Measurements from ENCODE around the gene NINJ2.

Gene NINJ2

DNA sequence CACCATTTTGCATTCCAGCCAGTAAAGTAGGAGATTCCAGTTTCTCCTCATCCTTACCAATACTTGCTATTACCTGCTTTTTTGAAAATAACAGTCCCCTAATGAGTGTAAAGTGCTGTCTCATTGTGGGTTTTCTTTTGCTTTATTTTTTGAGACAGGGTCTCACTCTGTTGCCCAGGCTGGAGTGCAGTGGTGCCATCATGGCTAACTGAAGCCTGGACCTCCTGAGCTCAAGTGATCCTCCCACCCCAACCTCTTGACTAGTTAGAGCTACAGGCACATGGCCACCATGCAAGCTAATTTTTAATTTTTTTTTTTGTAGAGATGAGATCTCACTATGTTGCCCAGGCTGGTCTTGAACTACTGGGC, 60.6 kb downstream of the NINJ2 start:
- TF ChIP-seq, protein P1, sequence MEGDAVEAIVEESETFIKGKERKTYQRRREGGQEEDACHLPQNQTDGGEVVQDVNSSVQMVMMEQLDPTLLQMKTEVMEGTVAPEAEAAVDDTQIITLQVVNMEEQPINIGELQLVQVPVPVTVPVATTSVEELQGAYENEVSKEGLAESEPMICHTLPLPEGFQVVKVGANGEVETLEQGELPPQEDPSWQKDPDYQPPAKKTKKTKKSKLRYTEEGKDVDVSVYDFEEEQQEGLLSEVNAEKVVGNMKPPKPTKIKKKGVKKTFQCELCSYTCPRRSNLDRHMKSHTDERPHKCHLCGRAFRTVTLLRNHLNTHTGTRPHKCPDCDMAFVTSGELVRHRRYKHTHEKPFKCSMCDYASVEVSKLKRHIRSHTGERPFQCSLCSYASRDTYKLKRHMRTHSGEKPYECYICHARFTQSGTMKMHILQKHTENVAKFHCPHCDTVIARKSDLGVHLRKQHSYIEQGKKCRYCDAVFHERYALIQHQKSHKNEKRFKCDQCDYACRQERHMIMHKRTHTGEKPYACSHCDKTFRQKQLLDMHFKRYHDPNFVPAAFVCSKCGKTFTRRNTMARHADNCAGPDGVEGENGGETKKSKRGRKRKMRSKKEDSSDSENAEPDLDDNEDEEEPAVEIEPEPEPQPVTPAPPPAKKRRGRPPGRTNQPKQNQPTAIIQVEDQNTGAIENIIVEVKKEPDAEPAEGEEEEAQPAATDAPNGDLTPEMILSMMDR (IDR thresholded peaks at IDR 0.05; ENCODE audit: borderline replicate concordance, control extremely low read depth, extremely low read depth, insufficient read depth, missing control alignments) = no peak
- DNase-seq (ENCODE audit: low spot score) = no peak
- in situ Hi-C loops (cut with MboI; ENCODE audit: low sequenced_read_pairs, unreplicated experiment) = no loop called here

DNA sequence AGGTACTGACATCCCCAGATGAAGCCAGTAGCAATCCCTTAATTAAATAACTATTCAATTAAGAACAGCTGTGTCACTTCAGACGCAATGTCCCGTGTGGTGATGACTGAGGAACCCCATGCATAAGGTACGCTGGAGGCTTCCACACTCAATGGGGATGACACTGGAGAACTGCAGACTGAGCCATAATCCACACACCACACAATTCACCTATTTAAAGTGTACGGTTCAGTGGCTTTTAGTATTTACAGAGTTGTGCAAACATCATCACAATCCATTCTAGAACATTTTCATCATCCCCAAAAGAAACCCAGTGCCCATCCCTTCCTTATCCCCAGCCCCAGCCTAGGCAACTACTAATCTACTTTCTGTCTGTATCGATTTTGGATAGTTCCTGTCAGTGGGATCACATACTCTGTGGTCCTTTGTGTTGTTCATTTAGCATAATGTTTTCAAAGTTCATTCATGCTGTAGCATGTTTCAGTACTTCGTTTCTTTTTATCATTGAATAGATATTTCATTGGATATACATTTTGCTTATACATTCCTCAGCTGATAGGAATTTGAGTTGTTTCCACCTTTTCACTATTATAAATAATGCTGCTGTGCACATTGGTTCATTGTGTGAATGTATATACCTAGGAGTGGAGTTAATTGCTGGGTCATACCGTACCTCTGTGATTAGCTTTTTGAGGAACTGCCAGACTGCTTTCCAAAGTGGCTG, 61.1 kb downstream of the NINJ2 start:
- in situ Hi-C loops (cut with MboI; ENCODE audit: low sequenced_read_pairs, unreplicated experiment) = no loop called here

DNA sequence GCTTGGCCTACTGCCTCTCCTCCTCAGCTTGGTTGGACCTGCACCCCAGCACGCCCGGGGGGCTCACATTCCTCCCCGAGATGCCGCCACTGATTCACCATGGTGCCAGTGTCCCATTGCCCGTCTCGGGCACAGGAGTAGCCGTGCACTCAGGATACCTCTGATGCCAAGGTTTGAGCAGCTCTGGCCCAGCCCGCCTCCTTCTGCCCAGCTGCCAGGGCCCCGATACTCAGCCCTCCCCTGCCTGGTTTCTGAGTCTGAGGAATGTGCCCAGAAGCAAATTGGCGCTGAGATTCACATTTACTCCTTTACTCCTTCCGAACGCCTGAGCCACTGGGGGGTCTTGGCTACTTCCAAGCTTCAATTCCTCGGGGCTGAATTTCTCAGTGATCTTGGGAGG, 63.5 kb downstream of the NINJ2 start:
- TF ChIP-seq, protein P1 (IDR thresholded peaks at IDR 0.05; ENCODE audit: borderline replicate concordance, control extremely low read depth, extremely low read depth, insufficient read depth, missing control alignments) = no peak
- DNase-seq (ENCODE audit: low spot score) = no peak
- in situ Hi-C loops (cut with MboI; ENCODE audit: low sequenced_read_pairs, unreplicated experiment) = no loop called here

More for the DNA sequence above, 61.1 kb downstream of the NINJ2 start:
- TF ChIP-seq, protein P1 (IDR thresholded peaks at IDR 0.05; ENCODE audit: borderline replicate concordance, control extremely low read depth, extremely low read depth, insufficient read depth, missing control alignments) = no peak
- no peak for DNase-seq (ENCODE audit: low spot score)

DNA sequence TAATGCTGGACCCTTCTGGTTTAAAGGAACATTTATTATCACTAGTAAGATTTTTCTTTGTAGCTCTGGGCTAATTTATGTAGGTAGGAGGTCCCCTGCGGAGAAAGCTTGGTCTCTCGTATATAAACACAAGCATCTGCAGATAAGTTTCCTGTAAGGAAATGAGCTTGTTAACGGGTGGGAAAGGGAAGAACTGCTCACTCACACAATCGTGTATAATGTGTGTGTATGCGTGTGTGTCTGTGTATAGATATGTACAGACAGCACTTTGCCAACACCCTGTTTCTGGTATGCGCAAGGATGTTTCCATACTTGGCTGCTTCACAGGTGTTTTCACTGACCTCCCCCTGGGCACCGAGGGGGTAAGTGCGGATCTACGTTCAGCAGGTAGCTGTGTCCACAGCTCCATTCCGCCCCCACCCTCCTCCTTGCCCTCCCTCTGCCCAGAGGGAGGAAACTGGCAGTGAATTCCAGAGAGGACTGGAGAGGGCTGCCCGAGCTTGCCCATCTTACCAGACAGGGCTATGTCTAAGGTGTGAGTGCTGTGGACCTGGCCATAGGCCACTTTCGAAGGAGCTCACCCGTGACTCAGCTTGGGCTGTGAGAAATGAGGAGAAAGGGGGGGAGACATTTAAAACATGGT, 65.2 kb downstream of the NINJ2 start:
- no peak for DNase-seq (ENCODE audit: low spot score)
- TF ChIP-seq, protein P1 (IDR thresholded peaks at IDR 0.05; ENCODE audit: borderline replicate concordance, control extremely low read depth, extremely low read depth, insufficient read depth, missing control alignments) = no peak
- in situ Hi-C loops (cut with MboI; ENCODE audit: low sequenced_read_pairs, unreplicated experiment) = no loop called here

DNA sequence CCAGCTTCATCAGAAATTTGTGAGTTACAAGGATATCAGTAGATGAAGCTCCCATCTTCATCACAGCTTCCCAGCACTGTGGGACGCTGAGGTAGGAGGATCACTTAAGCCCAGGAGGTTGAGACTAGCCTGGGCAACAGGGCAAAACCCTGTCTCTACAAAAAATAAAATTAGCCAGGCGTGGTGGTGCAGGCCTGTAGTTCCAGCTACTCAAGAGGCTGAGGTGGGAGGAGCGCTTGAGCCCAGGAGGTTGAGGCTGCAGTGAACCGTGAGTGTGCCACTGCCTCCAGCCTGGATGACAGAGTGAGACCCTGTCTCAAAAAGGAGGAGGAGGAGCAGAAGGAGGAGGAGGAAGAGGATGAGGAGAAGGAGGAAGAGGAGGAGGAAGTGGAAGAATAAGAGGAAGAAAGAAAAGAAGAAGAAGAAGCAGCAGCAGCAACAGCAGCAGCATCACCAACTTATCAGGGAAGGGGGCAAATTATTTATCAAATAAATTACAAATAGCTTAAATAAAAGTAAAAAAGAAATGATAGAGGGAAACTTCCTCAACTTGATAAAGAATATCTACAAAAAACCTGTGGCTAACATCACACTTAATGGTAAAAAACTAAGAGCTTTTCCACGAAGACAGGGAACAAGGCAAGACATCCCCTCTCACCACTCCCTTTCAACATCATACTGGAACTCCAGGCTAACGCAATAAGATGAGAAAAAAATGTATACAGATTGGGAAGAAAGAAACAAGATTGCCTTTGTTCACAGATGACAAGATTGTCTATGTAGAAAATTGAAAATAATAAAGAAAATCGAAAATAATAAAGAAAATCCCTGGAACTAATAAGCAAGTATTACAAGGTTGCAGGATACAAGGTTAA, 69.6 kb downstream of the NINJ2 start:
- in situ Hi-C loops (cut with MboI; ENCODE audit: low sequenced_read_pairs, unreplicated experiment) = no loop called here
- TF ChIP-seq, protein P1 (IDR thresholded peaks at IDR 0.05; ENCODE audit: borderline replicate concordance, control extremely low read depth, extremely low read depth, insufficient read depth, missing control alignments) = no peak
- DNase-seq (ENCODE audit: low spot score) = no peak

DNA sequence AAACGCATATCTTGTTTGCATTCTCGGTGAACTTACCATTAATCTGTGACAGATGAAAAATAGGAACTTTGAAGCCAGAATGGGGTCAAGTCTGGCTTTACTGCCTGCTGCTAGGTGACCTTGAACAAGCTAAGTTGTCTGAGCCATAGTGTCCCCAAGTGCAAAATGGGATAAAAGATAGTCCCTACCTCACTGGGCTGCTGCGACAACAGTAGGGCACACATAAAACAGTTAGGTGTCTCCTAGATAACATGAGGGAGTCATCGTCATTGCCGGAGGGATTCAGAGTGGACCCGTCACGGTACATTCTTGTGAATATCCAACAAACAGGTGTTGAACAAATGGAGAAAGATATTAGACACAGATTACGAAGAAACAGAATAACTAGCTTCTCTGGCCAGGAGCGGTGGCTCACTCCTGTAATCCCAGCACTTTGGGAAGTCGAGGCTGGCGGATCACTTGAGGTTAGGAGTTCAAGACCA, 71.2 kb downstream of the NINJ2 start:
- no peak for DNase-seq (ENCODE audit: low spot score)
- TF ChIP-seq, protein P1 (IDR thresholded peaks at IDR 0.05; ENCODE audit: borderline replicate concordance, control extremely low read depth, extremely low read depth, insufficient read depth, missing control alignments) = no peak
- in situ Hi-C loops (cut with MboI; ENCODE audit: low sequenced_read_pairs, unreplicated experiment) = no loop called here
